Osteoblast (primary cell): Measurements from ENCODE around the gene INO80. TPM values are rescaled to one million over a fixed set of nuclear protein-coding genes. Genes with fewer than 3 reads are reported as not detected.

ENCODE experiments used
- DNase-seq: peaks from one replicate; pipeline ENCODE4 v3.0.0; 2011; ENCODE audit warnings: low spot score, mixed read lengths; ENCODE audit not compliant: insufficient read length; ENCODE audit errors: missing footprints
- H2AFZ ChIP-seq: 2 replicates; pipeline ENCODE4 v1.6.0; 2011; ENCODE audit warnings: mild to moderate bottlenecking, low read length
- H3K27ac ChIP-seq: 2 replicates; pipeline ENCODE4 v1.5.1; 2011; ENCODE audit warnings: mild to moderate bottlenecking, low read depth, low read length, moderate library complexity
- H3K27me3 ChIP-seq: 2 replicates; pipeline ENCODE4 v1.6.0; 2012; ENCODE audit warnings: mild to moderate bottlenecking, control low read depth, inconsistent platforms, low read length, moderate library complexity; ENCODE audit not compliant: insufficient read depth
- H3K36me3 ChIP-seq: 2 replicates; pipeline ENCODE4 v1.5.1; 2011; ENCODE audit warnings: mild to moderate bottlenecking, low read length, control low read depth, moderate library complexity; ENCODE audit not compliant: insufficient read depth
- H3K4me1 ChIP-seq: 2 replicates; pipeline ENCODE4 v1.5.1; 2011; ENCODE audit warnings: mild to moderate bottlenecking, low read length, control low read depth, moderate library complexity; ENCODE audit not compliant: insufficient read depth
- H3K4me2 ChIP-seq: 2 replicates; pipeline ENCODE4 v1.6.0; 2011; ENCODE audit warnings: mild to moderate bottlenecking, low read length; ENCODE audit not compliant: insufficient read depth
- H3K4me3 ChIP-seq: fragments of 200-600 bp; sonication (generic); 3 replicates; pipeline ENCODE4 v1.5.1; 2012; ENCODE audit warnings: mild to moderate bottlenecking, low read length, inconsistent platforms; ENCODE audit not compliant: insufficient read depth
- H3K79me2 ChIP-seq: 2 replicates; pipeline ENCODE4 v1.6.0; 2012; ENCODE audit warnings: mild to moderate bottlenecking, low read length, control low read depth, inconsistent platforms; ENCODE audit not compliant: insufficient read depth
- H3K9me3 ChIP-seq: 2 replicates; pipeline ENCODE4 v1.5.1; 2011; ENCODE audit warnings: low read depth, low read length, control low read depth
- H4K20me1 ChIP-seq: 2 replicates; pipeline ENCODE4 v1.6.0; 2012; ENCODE audit warnings: mild to moderate bottlenecking, low read length, control low read depth; ENCODE audit not compliant: insufficient read depth
- CTCF ChIP-seq: IDR thresholded peaks from 2 replicates; pipeline ENCODE4 v1.5.1; 2011; ENCODE audit warnings: mild to moderate bottlenecking, low read depth, low read length, moderate library complexity; ENCODE audit errors: extremely low read depth
- total RNA-seq: library from RNA; depleted of rRNA; stranded (reverse); fragments of >200 nt; gene quantifications from 2 replicates; pipeline ENCODE4 v1.2.3, GENCODE V29; 2012

Gene INO80
- total RNA-seq, 1 donor: 23.5 TPM

DNA sequence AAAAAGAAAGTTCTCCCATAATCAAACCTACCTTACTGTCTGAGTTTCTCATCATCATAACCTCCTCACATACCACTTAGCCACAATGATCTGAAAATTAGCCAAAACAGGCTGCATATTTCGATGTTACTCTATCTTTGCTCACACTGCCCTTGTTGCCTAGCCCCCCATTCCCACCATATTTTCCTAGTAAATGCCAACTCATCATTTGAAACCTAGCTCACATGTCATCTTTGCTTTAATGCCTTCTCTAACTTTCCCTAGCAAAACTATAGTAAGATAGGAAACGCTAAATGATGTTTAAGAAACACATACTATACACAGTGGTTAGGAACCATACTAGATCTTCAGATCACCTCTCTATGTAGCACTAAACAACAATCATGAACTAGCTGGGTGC, 64.9 kb downstream of the INO80 start:
- Histone ChIP-seq H3K4me2 (no peak overlapping the region), H3K79me2 (no peaks in the 10 kb centered on the region), H3K4me1 (no peaks in the 10 kb centered on the region), H3K36me3 (peaks cover 89% of the 10 kb centered on the region), H2AFZ (no peak overlapping the region), H3K4me3 (no peak overlapping the region), H3K27me3 (no peaks in the 10 kb centered on the region), H4K20me1 (no peaks in the 10 kb centered on the region), H3K9me3 (no peaks in the 10 kb centered on the region), H3K27ac (no peak overlapping the region)
- DNase-seq: no peak
- no peak for TF ChIP-seq CTCF

DNA sequence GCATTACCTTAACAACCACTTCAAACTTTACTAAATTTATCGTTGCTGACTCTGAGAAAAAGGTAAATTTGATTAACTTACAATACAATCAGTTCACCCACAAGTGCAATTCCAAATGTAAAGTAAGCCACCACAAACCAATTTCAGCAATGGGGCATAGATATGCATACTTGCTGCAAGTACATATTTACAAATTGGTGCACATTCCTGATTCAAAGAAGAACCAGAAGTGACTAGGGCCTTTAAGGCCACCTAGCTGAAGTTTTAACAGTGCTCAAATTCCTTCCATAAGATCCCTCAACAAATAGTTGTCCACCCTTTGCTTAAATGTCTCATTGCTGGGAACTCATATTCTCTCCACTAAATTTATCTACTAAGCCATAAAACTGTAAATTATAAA, 67.2 kb downstream of the INO80 start:
- Histone ChIP-seq H4K20me1 (no peaks in the 10 kb centered on the region), H3K79me2 (no peaks in the 10 kb centered on the region), H3K27ac (no peak overlapping the region), H3K27me3 (no peaks in the 10 kb centered on the region), H3K9me3 (no peaks in the 10 kb centered on the region), H3K36me3 (peaks cover 81% of the 10 kb centered on the region), H3K4me2 (no peak overlapping the region), H3K4me1 (peaks cover 4% of the 10 kb centered on the region), H2AFZ (no peak overlapping the region), H3K4me3 (no peak overlapping the region)
- no peak for DNase-seq
- no peak for TF ChIP-seq CTCF

DNA sequence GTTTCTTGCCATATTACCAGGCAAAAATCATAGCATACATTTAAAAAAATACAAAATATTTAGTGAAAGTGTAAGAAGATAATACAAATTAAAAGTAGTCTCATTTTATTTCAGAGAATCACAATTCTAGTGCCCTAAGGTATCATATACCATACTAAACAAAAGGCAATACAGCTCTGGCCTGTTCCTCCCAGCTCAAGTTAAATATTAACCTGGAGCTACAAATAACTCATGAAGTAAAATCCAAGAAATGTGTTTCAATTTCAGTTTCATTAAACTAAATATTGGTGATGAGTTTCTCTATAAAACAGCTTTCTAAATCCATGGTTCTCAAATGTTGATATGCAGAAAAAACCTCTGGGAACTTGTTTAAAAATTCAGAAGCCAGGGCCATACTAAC, 67.7 kb downstream of the INO80 start:
- no peak overlapping the region for H3K4me2 ChIP-seq
- no peaks in the 10 kb centered on the region for H4K20me1 ChIP-seq
- H3K27me3 ChIP-seq: no peaks in the 10 kb centered on the region
- H3K9me3 ChIP-seq: no peaks in the 10 kb centered on the region
- H2AFZ ChIP-seq: no peak overlapping the region
- TF ChIP-seq CTCF: no peak
- no peaks in the 10 kb centered on the region for H3K79me2 ChIP-seq
- peaks cover 8% of the 10 kb centered on the region for H3K4me1 ChIP-seq
- no peak overlapping the region for H3K27ac ChIP-seq
- DNase-seq: no peak
- peaks cover 76% of the 10 kb centered on the region for H3K36me3 ChIP-seq
- H3K4me3 ChIP-seq: no peak overlapping the region

DNA sequence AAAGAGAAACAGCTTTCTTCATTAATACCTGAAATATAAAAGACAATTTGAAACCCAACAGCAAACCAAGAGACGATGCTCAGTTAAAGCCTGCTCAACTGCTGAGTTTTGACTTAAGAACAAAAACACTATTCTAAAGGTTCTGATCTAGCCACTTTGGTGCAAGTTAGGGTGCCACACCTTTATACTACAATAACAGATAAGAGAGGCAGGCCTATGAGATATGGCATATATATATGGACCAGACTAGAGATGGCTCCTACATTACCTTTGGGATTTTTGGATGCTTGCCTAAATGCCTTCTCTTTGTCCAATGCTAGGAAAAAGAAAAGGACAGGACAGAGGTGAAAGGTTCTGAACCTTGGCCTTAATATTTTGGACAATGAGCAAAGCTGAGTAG, 68.6 kb downstream of the INO80 start:
- Histone ChIP-seq H3K9me3 (no peaks in the 10 kb centered on the region), H3K36me3 (peaks cover 70% of the 10 kb centered on the region), H3K27ac (no peak overlapping the region), H3K4me1 (peaks cover 15% of the 10 kb centered on the region), H3K27me3 (no peaks in the 10 kb centered on the region), H3K4me2 (no peak overlapping the region), H2AFZ (no peak overlapping the region), H3K4me3 (no peak overlapping the region), H3K79me2 (peaks cover 3% of the 10 kb centered on the region), H4K20me1 (no peaks in the 10 kb centered on the region)
- DNase-seq: no peak
- no peak for TF ChIP-seq CTCF
